ENCODE measurements around the gene ATG12. TPM values are rescaled to one million over a fixed set of nuclear protein-coding genes. Genes with fewer than 3 reads are reported as not detected.
"Not testable (repeated sequence)": the region's sequence is repeated elsewhere in the genome, so short reads cannot be mapped to it uniquely, and the experiment has no call there.

ATG12 gene
- total and polyA plus RNA-seq, 7 experiments from 2014 or later: 47.9 to 141 (median 82.9) TPM

DNA sequence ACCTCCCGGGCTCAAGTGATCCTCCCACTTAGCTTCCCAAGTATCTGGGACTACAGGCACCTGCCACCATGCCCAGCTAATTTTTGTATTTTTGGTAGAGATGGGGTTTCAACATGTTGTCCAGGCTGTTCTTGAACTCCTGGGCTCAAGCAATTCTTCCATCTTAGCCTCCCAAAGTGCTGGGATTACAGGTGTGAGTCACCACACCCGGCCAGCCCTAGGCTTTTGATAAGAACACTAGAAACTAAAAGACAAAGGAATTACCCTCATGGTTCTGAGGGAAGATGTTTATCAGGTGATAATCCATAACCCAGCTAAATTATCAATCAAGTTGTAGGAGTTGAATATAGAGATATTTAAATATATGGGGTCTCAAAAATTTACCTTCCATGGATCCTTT lies 33.3 kb downstream of the ATG12 start:
- intact Hi-C loops (cut with micrococcal nuclease); H3K36me3 ChIP-seq (ENCODE audit: control insufficient read depth in 2 of 3, insufficient read depth in 3 of 3, low read length in 3 of 3); H3K36me3 Mint-ChIP-seq; ATAC-seq; H3K9me3 ChIP-seq (ENCODE audit: control insufficient read depth in 2 of 3, low read length in 3 of 3); H3K4me3 ChIP-seq (ENCODE audit: low read length); H3K27me3 ChIP-seq (ENCODE audit: control insufficient read depth in 2 of 2, insufficient read depth in 2 of 2, low read length in 2 of 2); H3K9me3 Mint-ChIP-seq; DNase-seq; H3K4me1 ChIP-seq (ENCODE audit: control insufficient read depth in 2 of 2, insufficient read depth in 2 of 2, low read length in 2 of 2); CTCF ChIA-PET; H3K27ac ChIP-seq (ENCODE audit: low read depth, low read length): not testable (repeated sequence)
- Mint-ChIP-seq H3K27ac (peak overlapping the region in 1 of 9 donors; percentile 41), H3K4me3 (peak overlapping the region in 1 of 10 donors; percentile 21), H3K4me1 (peaks cover 0 to 33% (median 0%) of the 10 kb centered on the region in 7 donors), H3K27me3 (peaks cover 13 to 26% (median 19%) of the 10 kb centered on the region in 5 donors)
- POLR2A ChIA-PET: interaction anchor here (0.6 to 0.7 kb wide), 2 partner anchors 22 to 40 kb away, joined by 3 to 4 read pairs; no protein-coding TSS in a partner anchor

DNA sequence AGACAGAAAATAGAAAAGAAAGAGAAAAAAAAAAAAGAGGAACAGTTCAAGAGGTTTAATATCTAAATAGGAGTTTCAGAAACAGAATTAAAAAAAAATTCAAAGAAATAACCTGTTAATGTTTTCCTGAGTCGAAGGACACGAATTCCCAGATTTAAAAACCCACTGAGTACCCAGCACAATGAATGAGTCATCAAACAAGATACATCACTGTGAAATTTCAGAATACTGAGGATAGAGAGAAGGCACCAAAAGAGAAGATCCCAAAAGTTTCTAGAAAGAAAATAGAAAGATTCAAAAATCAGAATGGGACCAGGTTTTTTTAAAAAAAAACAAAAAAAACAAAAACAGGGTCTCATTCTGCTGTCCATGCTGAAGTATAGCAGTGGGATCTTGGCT lies 33.7 kb downstream of the ATG12 start:
- Histone ChIP-seq H3K27ac (ENCODE audit: low read depth, low read length) (no peak overlapping the region), H3K4me3 (ENCODE audit: low read length) (no peak overlapping the region), H3K36me3 (ENCODE audit: control insufficient read depth in 2 of 3, insufficient read depth in 3 of 3, low read length in 3 of 3) (no peaks in the 10 kb centered on the region), H3K4me1 (ENCODE audit: control insufficient read depth in 2 of 2, insufficient read depth in 2 of 2, low read length in 2 of 2) (peaks cover 0 to 3% of the 10 kb centered on the region in 2 donors), H3K27me3 (ENCODE audit: control insufficient read depth in 2 of 2, insufficient read depth in 2 of 2, low read length in 2 of 2) (no peaks in the 10 kb centered on the region), H3K9me3 (ENCODE audit: control insufficient read depth in 2 of 3, low read length in 3 of 3) (no peaks in the 10 kb centered on the region)
- Mint-ChIP-seq H3K9me3 (no peaks in the 10 kb centered on the region), H3K27me3 (peaks cover 10 to 27% (median 17%) of the 10 kb centered on the region in 5 donors), H3K4me3 (peak overlapping the region in 1 of 10 donors; percentile 55), H3K4me1 (peaks cover 0 to 33% (median 0%) of the 10 kb centered on the region in 7 donors), H3K27ac (no peak overlapping the region), H3K36me3 (peaks cover 0 to 1% (median 0%) of the 10 kb centered on the region in 5 donors)
- POLR2A ChIA-PET: interaction anchor here (0.6 to 0.7 kb wide), 2 partner anchors 22 to 39 kb away, joined by 3 to 4 read pairs; no protein-coding TSS in a partner anchor
- CTCF ChIA-PET: no interaction called here
- DNase-seq (no peak), ATAC-seq (no peak)
- intact Hi-C loops (cut with micrococcal nuclease): no loop called here

DNA sequence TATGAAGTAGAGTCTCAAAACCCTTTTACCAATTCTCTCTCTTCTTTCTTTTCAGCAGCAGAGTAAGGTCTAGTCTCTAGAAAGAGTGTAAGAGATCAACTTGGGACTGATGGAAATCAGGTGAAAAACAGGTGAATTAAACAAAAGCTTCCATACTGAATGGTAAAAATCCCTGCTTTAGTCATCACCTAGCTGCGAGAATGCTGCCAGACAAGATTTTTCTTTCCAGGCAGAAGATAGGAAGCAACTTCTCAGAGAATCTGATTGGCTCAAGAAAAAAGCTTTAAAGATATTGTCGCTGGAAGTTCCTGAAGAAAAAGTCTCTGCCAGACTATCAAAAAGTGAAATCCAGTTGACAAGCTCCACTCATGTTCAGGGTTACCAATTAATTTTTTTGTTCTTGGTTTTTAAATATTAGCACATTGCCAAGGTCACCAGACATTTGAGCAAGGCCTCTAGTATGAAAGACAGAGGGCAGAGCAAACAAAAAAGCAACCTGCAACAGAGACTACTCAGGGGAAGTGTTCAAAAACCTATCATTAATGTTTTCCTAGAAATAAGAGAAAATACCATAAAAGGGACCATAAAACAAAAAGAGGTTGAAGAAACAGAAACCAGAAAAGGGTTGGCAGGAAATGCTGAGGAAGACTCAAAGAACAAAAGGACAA lies 34.2 kb downstream of the ATG12 start:
- Mint-ChIP-seq H3K4me3 (peak overlapping the region in 1 of 10 donors; percentile 55), H3K9me3 (no peaks in the 10 kb centered on the region), H3K4me1 (peaks cover 0 to 33% (median 0%) of the 10 kb centered on the region in 7 donors), H3K27me3 (peaks cover 13 to 21% (median 17%) of the 10 kb centered on the region in 5 donors), H3K27ac (no peak overlapping the region), H3K36me3 (peaks cover 0 to 1% (median 0%) of the 10 kb centered on the region in 5 donors)
- Histone ChIP-seq H3K27me3 (ENCODE audit: control insufficient read depth in 2 of 2, insufficient read depth in 2 of 2, low read length in 2 of 2) (no peaks in the 10 kb centered on the region), H3K9me3 (ENCODE audit: control insufficient read depth in 2 of 3, low read length in 3 of 3) (no peaks in the 10 kb centered on the region), H3K36me3 (ENCODE audit: control insufficient read depth in 2 of 3, insufficient read depth in 3 of 3, low read length in 3 of 3) (no peaks in the 10 kb centered on the region), H3K4me1 (ENCODE audit: control insufficient read depth in 2 of 2, insufficient read depth in 2 of 2, low read length in 2 of 2) (peaks cover 0 to 3% of the 10 kb centered on the region in 2 donors), H3K4me3 (ENCODE audit: low read length) (no peak overlapping the region), H3K27ac (ENCODE audit: low read depth, low read length) (no peak overlapping the region)
- intact Hi-C loops (cut with micrococcal nuclease): no loop called here
- DNase-seq (no peak), ATAC-seq (no peak)
- POLR2A ChIA-PET: no interaction called here
- CTCF ChIA-PET: no interaction called here

DNA sequence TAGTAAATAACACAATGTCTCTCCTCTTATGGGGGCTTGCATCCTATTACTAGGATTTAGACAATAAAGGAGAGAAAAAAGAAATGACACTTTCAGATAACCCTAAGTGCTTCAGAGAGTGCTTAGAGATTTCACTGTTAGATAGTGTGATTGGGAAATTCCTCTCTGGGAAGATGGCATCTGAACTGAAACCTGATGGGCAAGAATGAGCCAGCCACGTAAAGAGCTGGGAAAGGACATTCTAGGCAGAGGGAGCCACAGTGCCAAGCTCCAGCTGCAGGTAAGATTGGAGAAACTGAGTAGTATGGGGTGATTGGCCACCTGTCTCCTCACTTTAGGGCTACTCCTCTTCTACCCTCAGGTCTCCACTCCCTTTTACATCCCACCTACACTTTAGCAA lies 39.4 kb downstream of the ATG12 start:
- H3K36me3 ChIP-seq (ENCODE audit: control insufficient read depth in 2 of 3, insufficient read depth in 3 of 3, low read length in 3 of 3): no peaks in the 10 kb centered on the region
- Mint-ChIP-seq H3K9me3 (no peaks in the 10 kb centered on the region), H3K36me3 (no peaks in the 10 kb centered on the region), H3K4me3 (no peak overlapping the region), H3K4me1 (peaks cover 0 to 9% (median 0%) of the 10 kb centered on the region in 7 donors), H3K27ac (no peak overlapping the region), H3K27me3 (peaks cover 5 to 34% (median 9%) of the 10 kb centered on the region in 5 donors)
- POLR2A ChIA-PET: no interaction called here
- no peaks in the 10 kb centered on the region for H3K27me3 ChIP-seq (ENCODE audit: control insufficient read depth in 2 of 2, insufficient read depth in 2 of 2, low read length in 2 of 2)
- ATAC-seq: no peak
- H3K4me3 ChIP-seq (ENCODE audit: low read length): no peak overlapping the region
- no peak for DNase-seq
- no peak overlapping the region for H3K27ac ChIP-seq (ENCODE audit: low read depth, low read length)
- intact Hi-C loops (cut with micrococcal nuclease): no loop called here
- H3K9me3 ChIP-seq (ENCODE audit: control insufficient read depth in 2 of 3, low read length in 3 of 3): no peaks in the 10 kb centered on the region
- H3K4me1 ChIP-seq (ENCODE audit: control insufficient read depth in 2 of 2, insufficient read depth in 2 of 2, low read length in 2 of 2): no peaks in the 10 kb centered on the region
- CTCF ChIA-PET: no interaction called here

DNA sequence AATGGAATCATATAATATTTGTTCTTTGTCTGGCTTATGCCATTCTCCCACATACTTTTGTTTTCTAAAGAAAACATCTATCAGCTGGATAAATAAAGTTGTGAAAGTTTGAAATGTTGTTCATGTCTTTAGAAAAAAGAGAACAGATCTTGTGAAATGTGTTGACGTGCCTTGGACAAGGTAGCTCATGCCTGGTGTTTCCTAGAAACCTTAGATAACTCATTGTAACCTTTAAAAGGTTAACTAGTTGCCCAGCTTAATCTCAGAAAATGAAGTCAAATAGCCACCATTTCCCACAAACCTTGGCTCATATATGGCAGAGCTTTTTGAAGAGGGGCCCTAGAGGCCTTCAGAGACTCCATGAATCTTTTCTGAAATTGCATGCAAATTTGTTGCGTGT lies 40.2 kb downstream of the ATG12 start:
- Mint-ChIP-seq H3K27me3 (peaks cover 5 to 36% (median 15%) of the 10 kb centered on the region in 5 donors), H3K4me3 (no peak overlapping the region), H3K9me3 (no peaks in the 10 kb centered on the region), H3K4me1 (peaks cover 0 to under 1% (median 0%) of the 10 kb centered on the region in 7 donors), H3K36me3 (no peaks in the 10 kb centered on the region), H3K27ac (no peak overlapping the region)
- Histone ChIP-seq H3K4me1 (ENCODE audit: control insufficient read depth in 2 of 2, insufficient read depth in 2 of 2, low read length in 2 of 2) (no peaks in the 10 kb centered on the region), H3K4me3 (ENCODE audit: low read length) (no peak overlapping the region), H3K36me3 (ENCODE audit: control insufficient read depth in 2 of 3, insufficient read depth in 3 of 3, low read length in 3 of 3) (no peaks in the 10 kb centered on the region), H3K9me3 (ENCODE audit: control insufficient read depth in 2 of 3, low read length in 3 of 3) (no peaks in the 10 kb centered on the region), H3K27me3 (ENCODE audit: control insufficient read depth in 2 of 2, insufficient read depth in 2 of 2, low read length in 2 of 2) (no peaks in the 10 kb centered on the region), H3K27ac (ENCODE audit: low read depth, low read length) (no peak overlapping the region)
- ChIA-PET CTCF (no interaction called here), POLR2A (no interaction called here)
- intact Hi-C loops (cut with micrococcal nuclease): no loop called here
- DNase-seq (no peak), ATAC-seq (no peak)

DNA sequence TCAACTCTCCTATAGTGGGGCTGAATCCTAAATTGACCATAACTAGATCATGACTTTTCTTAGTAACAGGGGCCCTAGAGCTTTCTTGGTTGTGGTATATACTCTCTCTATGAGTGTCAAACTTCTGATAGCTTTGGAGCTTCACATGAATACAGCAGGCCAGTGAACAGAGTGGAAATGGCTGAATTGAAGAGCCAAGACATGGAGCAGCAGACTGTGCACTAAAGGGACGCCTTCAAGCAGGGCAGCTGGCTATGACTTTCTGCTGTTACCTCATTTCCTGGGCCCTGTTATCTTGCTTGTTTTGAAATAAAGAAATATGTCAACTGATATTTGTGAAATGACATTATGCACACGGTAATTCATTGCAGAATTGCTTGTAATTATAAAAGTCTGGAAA lies 41.3 kb downstream of the ATG12 start:
- ChIA-PET POLR2A (no interaction called here), CTCF (no interaction called here)
- Mint-ChIP-seq H3K9me3 (no peaks in the 10 kb centered on the region), H3K27me3 (peaks cover 5 to 39% (median 15%) of the 10 kb centered on the region in 5 donors), H3K4me1 (no peaks in the 10 kb centered on the region), H3K27ac (no peak overlapping the region), H3K4me3 (no peak overlapping the region), H3K36me3 (no peaks in the 10 kb centered on the region)
- intact Hi-C loops (cut with micrococcal nuclease): no loop called here
- DNase-seq (no peak), ATAC-seq (no peak)
- H3K27ac ChIP-seq (ENCODE audit: low read depth, low read length): no peak overlapping the region
- no peaks in the 10 kb centered on the region for H3K36me3 ChIP-seq (ENCODE audit: control insufficient read depth in 2 of 3, insufficient read depth in 3 of 3, low read length in 3 of 3)
- H3K9me3 ChIP-seq (ENCODE audit: control insufficient read depth in 2 of 3, low read length in 3 of 3): no peaks in the 10 kb centered on the region
- H3K27me3 ChIP-seq (ENCODE audit: control insufficient read depth in 2 of 2, insufficient read depth in 2 of 2, low read length in 2 of 2): no peaks in the 10 kb centered on the region
- H3K4me3 ChIP-seq (ENCODE audit: low read length): no peak overlapping the region
- H3K4me1 ChIP-seq (ENCODE audit: control insufficient read depth in 2 of 2, insufficient read depth in 2 of 2, low read length in 2 of 2): no peaks in the 10 kb centered on the region

DNA sequence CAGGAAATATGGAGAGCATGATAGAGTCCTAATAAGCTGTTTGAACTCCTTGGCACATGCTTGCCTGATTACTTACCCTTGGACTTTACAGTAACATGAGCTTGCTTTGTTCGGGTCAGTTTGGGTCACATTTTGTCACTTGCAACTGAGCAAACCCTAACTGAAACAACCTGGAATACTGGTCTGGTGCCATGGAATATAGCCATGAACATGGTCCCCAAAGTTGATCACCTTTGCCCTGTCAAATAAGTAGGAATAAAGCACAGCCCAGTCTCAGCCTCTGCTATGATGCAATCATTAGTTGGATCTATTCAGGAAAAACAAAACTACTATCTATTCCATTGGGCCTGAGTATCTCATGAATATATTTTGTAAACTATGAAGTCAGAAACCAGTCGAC lies 43.1 kb downstream of the ATG12 start:
- CTCF ChIA-PET: no interaction called here
- Mint-ChIP-seq H3K27ac (no peak overlapping the region), H3K9me3 (no peaks in the 10 kb centered on the region), H3K4me1 (peaks cover 0 to 7% (median 0%) of the 10 kb centered on the region in 7 donors), H3K27me3 (peaks cover 6 to 42% (median 20%) of the 10 kb centered on the region in 5 donors), H3K4me3 (no peak overlapping the region), H3K36me3 (no peaks in the 10 kb centered on the region)
- no peak overlapping the region for H3K27ac ChIP-seq (ENCODE audit: low read depth, low read length)
- intact Hi-C loops (cut with micrococcal nuclease): no loop called here
- no peaks in the 10 kb centered on the region for H3K4me1 ChIP-seq (ENCODE audit: control insufficient read depth in 2 of 2, insufficient read depth in 2 of 2, low read length in 2 of 2)
- no peaks in the 10 kb centered on the region for H3K36me3 ChIP-seq (ENCODE audit: control insufficient read depth in 2 of 3, insufficient read depth in 3 of 3, low read length in 3 of 3)
- ATAC-seq (no peak), DNase-seq (no peak)
- H3K4me3 ChIP-seq (ENCODE audit: low read length): no peak overlapping the region
- no peaks in the 10 kb centered on the region for H3K27me3 ChIP-seq (ENCODE audit: control insufficient read depth in 2 of 2, insufficient read depth in 2 of 2, low read length in 2 of 2)
- no peaks in the 10 kb centered on the region for H3K9me3 ChIP-seq (ENCODE audit: control insufficient read depth in 2 of 3, low read length in 3 of 3)
- POLR2A ChIA-PET: no interaction called here
